Measurements from ENCODE around the gene LRIG2.
A peak's percentile ranks its signal among the peaks of the same experiment; 100 is the strongest.

Gene LRIG2

DNA sequence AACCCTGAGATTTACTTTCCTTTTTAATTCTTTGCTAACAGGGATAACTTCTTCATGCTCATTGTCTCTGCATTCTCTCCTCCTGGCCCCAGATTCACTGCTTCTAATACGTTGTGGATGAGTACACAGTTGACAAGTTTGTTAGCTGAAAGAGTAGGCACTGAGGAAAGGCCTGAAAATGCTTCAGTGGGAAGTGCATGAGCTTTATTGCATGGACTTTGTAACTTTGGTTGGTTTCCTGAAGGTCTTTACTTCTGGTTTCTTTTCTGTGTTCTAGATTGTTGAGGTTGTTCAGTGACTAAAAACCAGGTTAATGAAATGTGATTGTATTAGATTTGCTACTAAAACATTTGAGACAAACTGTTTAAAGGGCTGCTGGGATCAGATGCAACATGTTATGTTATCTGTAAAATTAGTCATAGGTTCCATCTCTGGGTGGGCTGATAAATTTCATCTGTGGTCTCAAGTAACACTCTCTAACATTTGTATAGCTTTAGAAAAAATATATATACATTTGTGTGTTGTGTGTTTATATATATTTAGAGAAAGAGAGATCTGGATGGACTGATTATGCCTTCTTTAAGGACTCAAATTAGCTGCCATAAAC lies 19.1 kb downstream of the LRIG2 start:
- TF ChIP-seq, protein P1, sequence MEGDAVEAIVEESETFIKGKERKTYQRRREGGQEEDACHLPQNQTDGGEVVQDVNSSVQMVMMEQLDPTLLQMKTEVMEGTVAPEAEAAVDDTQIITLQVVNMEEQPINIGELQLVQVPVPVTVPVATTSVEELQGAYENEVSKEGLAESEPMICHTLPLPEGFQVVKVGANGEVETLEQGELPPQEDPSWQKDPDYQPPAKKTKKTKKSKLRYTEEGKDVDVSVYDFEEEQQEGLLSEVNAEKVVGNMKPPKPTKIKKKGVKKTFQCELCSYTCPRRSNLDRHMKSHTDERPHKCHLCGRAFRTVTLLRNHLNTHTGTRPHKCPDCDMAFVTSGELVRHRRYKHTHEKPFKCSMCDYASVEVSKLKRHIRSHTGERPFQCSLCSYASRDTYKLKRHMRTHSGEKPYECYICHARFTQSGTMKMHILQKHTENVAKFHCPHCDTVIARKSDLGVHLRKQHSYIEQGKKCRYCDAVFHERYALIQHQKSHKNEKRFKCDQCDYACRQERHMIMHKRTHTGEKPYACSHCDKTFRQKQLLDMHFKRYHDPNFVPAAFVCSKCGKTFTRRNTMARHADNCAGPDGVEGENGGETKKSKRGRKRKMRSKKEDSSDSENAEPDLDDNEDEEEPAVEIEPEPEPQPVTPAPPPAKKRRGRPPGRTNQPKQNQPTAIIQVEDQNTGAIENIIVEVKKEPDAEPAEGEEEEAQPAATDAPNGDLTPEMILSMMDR (IDR thresholded peaks at IDR 0.05; ENCODE audit: control insufficient read depth, extremely low read depth, insufficient read depth), result no peak
- no peak for DNase-seq (ENCODE audit: low read depth)
- no peak overlapping the region for H3K4me3 ChIP-seq (ENCODE audit: low read depth, low read length)

DNA sequence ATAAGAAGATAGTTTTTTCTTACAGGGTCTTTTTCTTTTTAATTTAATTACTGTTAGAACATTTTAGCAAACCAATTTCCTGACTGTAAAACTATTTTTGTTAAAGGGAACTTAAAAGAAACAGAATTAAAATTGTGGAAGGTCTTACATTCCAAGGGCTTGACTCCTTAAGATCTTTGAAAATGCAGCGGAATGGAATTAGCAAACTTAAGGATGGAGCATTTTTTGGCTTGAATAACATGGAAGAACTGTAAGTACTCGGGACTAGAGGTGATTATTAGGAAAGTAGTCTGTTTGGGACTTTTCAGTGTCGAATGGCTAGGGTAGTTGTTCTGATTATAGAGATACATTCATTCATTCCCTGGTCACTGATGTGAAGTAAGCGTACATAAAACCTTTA lies 21.5 kb downstream of the LRIG2 start:
- H3K4me3 ChIP-seq (ENCODE audit: low read depth, low read length), result no peak overlapping the region
- no peak for DNase-seq (ENCODE audit: low read depth)
- TF ChIP-seq, protein P1 (IDR thresholded peaks at IDR 0.05; ENCODE audit: control insufficient read depth, extremely low read depth, insufficient read depth), result no peak

DNA sequence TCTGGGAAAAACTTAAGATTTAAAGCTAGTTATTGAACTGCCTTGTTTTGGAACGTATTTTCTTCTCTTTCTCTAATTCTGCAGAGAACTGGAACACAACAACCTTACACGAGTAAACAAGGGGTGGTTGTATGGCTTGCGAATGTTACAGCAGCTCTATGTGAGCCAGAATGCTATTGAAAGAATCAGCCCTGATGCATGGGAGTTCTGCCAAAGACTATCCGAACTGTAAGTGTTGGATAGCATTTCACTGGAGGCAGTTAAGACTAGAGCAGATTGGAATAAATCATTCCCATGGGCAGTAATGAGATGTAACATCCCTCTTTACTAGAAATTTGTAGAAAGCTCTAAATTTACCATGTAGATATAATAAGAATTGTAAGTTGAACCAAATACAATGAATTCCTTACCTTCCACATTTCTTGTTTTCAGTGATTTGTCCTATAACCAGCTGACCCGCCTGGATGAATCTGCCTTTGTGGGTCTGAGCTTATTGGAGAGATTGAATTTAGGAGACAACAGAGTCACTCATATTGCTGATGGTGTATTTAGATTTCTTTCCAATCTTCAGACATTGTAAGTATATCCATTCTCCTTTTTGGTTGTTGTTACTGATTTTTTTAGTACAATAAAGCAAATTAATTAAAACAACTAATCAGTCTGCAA lies 22.9 kb downstream of the LRIG2 start:
- TF ChIP-seq, protein P1 (IDR thresholded peaks at IDR 0.05; ENCODE audit: control insufficient read depth, extremely low read depth, insufficient read depth), result no peak
- no peak overlapping the region for H3K4me3 ChIP-seq (ENCODE audit: low read depth, low read length)
- DNase-seq (ENCODE audit: low read depth), result no peak

DNA sequence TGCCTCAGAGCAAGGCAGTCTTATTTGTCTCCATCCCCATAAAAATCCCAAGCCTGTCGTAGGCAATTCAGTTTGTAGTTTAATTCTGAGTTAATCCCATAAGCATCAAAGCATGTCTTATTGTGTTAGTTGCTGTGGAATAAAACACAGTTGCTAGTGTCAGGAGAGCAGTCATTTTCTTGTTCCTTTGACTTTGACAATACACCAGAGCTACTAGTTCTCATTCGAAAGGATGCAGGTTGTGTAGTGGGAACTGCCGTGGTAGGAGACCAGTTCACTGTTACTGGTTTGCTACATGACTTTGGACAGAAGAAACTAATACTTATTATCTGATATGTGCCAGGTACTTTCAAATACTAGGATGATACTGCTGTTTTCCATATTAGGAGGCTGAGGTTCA lies 23.5 kb downstream of the LRIG2 start:
- no peak overlapping the region for H3K4me3 ChIP-seq (ENCODE audit: low read depth, low read length)
- TF ChIP-seq, protein P1 (IDR thresholded peaks at IDR 0.05; ENCODE audit: control insufficient read depth, extremely low read depth, insufficient read depth), result no peak
- no peak for DNase-seq (ENCODE audit: low read depth)

DNA sequence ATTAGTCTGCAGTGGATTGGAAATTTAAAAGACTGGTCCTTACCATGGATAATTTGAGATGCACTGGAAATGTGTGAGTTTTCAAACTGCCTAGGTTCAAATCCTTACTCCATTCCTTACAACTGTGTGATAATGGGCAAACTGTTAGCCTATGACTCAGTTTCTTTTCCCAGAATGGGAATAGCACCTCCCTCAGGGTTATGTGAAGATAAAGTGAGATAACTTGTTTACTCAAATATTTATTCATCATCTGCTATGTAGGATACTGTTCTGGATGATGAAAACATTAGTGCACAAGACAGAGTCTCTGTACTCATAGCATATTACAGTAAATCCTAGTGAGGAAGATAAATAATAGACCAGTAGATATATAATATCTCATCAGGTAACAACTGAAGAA lies 28.6 kb downstream of the LRIG2 start:
- no peak for DNase-seq (ENCODE audit: low read depth)
- TF ChIP-seq, protein P1 (IDR thresholded peaks at IDR 0.05; ENCODE audit: control insufficient read depth, extremely low read depth, insufficient read depth), result no peak

DNA sequence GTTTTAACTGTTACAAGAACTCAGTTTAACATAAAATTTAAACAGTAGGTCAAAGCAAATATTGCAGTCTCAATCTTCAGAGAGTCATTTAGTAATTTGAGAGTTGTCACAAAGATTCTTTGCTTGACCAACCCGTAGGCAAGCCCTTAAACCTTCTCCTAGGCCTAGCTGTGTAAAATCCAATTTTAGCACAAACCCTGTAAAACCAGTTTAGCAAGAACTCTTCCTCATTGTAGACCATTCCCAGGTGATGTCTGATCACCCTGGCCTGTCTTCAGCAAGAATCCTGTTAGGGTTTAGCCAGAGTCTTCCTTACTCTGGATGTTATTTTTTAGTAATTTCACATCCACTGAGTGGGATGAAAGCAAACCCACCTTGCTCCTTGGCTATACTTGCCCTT lies 30.1 kb downstream of the LRIG2 start:
- no peak overlapping the region for H3K4me3 ChIP-seq (ENCODE audit: low read depth, low read length)
- TF ChIP-seq, protein P1 (IDR thresholded peaks at IDR 0.05; ENCODE audit: control insufficient read depth, extremely low read depth, insufficient read depth), result no peak
- DNase-seq (ENCODE audit: low read depth), result peak; percentile 83

More for the DNA sequence above, 28.6 kb downstream of the LRIG2 start:
- H3K4me3 ChIP-seq (ENCODE audit: low read depth, low read length), result no peak overlapping the region

DNA sequence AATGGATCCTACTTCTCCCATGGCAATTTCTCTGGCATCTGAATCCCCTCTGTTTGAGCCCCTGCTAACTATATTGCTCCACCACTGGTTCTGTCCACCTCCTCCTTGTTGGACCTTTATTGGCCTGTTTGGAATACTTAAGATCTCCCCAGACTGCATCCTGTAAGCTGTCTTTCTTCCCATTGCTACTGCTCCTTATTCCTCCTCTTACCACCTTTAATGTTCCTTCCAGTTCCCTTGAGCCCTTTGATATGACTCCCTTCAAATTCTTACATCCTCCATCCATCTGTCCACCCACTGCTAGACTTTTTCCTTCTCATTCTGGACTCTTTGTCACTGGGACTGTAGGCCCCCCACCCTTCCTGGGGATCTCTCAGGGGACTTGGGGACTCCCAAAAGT lies 31.0 kb downstream of the LRIG2 start:
- DNase-seq (ENCODE audit: low read depth), result no peak
- TF ChIP-seq, protein P1 (IDR thresholded peaks at IDR 0.05; ENCODE audit: control insufficient read depth, extremely low read depth, insufficient read depth), result no peak
- no peak overlapping the region for H3K4me3 ChIP-seq (ENCODE audit: low read depth, low read length)

Data from LNCaP clone FGC (cell line).